Activated naive CD4-positive, alpha-beta T cell (primary cell): ENCODE results near the gene MMP20.

Experiments
- DNase-seq, 4 experiments: peaks; one replicate each; lab custom pipeline; 2025; lab: John Stamatoyannopoulos, UW

The MMP20 gene

DNA sequence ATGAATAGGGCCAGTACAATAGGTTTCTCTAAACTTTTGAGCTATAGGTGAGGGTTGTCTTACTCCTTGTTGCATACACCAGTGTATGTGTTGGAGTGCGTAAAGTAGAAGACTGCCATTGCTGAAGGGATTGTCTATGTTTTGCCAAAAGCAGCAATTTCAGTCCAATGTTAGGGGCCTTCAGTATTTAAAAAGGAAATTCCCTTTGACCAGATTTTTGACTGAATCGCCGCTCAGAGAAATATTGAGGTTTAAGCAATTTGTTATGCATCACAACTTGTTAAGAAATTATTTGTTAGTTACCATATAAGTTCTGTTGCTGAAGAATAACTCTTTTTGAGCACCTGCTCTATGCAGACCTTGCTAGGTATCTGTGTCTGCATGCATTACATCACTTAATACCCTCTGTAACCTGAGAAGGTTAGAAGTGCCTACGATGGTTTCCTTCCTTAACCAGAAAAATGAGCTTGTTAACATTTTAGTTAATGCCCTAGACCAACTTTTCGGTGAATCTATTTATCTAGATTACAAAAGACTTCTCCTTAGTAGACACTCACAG lies 33.9 kb downstream of the MMP20 start:
- no peak for DNase-seq

DNA sequence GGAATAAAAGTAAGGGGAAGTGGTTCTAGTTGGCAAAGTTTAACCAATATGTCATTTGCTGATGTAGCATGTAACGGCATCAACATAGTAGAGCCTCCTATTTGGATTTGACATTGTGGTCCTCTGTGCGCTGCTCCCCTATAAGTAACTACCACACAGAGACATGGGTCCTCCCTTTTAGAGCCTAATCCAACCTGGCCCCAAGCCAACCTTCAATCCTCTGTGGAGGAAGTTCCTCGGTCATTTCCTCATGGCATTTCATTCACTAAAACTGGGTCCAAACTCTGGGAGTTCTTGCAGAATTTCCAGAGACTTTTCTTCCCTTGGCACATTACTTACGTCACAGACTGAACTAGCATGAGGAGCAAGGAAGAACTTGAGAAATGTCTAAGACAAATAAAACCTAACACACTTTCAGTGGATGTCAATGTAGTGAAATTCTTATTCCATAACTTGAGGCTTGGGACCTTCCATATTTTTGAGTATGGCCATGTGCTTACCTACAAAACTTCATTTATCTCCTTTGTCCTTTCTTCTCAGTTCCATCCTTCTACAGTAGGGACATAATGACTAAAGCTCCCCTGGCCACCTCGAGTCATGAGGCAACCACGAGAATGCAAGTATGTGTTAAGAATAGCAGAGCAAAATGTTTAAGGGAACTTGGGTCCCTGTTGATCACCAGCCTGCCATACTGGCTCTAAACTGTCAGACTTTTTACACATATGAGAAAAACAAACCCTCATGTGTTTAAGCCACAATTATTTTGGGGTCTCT lies 34.7 kb downstream of the MMP20 start:
- no peak for DNase-seq

DNA sequence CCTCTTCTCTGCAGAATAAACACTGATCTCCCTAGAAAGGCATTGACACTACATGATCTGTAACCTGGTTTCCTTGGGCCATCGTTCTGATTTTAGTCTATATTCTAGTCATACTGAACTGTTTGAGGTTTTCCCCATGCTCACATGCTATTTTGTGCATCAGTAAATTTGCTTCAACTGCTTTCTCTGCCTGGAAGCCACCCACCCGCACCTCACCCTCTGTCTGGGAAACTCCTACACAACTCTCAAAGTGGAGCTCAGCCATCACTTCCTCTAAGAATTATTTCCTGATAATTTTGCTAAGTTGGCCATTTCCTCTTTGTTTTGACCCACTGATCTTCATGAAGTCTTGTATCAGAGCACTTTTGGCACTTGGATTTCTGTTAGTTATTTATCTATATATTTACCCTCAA lies 36.1 kb downstream of the MMP20 start:
- no peak for DNase-seq

DNA sequence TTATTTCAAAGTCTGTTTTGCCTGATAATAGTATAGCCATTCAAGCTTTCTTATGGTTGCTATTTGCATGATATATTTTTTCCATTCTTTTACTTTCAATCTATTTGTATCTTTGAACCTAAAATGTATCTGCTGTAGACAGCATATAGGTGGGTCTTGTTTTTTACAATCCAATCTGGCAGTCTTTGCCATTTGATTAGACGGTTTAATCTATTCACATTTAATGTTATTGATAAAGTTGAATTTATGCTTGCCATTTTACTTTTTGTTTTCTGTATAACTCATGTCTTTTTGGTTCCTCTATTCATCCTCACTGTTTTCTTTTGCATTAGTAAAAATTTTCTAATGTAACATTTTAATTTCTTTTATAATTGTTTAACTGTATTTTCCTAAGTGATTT lies 37.4 kb downstream of the MMP20 start:
- no peak for DNase-seq

DNA sequence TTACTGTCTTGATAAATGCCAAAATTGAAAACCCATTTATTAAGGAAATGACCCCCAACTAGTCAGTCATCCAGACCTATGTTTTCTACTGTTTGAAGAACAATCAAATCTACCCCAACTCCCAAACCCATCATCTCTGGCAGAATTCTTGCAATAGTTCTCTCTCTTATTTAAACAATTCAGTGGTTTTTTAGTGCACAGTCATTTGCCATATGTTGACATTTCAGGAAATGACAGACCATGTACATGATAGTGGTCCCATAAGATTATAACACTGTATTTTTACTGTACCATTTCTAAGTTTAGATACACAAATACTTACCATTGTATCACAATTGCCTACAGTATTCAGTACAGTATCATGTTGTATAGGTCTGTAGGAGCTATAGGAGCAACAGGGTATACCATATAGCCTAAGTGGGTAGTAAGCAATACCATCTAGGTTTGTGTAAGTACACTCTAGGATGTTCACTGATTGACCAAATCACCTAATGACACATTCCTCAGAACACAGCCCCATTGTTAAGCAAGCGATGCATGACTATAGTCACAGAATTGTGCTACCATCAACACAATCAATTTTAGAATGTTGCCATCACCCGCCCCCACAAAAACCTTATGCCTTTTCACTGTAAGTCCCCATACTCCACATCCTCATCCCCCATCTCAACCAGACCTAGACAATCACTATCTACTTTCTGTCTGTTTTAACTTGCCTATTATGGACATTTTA lies 41.8 kb downstream of the MMP20 start:
- no peak for DNase-seq

DNA sequence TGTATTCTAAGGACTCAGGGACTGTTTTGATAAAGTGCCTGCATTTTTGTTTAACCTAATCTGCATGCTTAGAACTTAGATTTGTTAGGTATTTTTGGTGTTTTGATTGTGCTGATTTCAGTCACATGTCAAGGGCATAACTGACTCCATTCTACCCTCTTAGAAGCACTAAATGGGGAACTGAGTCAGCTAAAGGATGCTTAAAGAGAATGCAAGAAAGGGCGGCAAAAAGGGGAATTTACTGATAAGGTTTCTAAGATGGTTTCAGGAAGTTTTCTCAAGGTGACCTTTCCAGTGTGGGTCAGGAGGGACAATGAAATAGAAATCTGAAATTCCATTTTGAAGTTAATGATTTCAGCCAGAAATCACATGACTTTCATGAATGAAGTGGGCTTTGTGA lies 43.0 kb downstream of the MMP20 start:
- DNase-seq = no peak

DNA sequence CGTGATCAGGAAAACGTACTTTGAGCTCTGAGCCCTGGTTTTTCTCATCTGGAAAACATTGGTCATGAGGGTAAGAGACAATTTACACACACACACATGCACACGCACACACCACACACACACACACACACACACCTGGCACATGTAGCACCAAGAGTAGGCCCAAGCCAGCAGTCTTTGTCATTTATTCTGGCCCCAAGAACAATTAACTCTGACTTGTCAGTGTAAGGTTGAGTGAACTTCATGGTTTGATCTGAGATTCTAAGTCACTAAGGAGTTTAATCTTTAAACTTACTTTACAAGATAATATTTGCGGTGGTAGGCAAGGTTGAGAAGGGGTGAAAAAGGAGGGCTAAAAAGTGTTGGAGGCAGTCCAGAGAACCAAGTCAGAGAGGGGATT lies 44.1 kb downstream of the MMP20 start:
- no peak for DNase-seq

DNA sequence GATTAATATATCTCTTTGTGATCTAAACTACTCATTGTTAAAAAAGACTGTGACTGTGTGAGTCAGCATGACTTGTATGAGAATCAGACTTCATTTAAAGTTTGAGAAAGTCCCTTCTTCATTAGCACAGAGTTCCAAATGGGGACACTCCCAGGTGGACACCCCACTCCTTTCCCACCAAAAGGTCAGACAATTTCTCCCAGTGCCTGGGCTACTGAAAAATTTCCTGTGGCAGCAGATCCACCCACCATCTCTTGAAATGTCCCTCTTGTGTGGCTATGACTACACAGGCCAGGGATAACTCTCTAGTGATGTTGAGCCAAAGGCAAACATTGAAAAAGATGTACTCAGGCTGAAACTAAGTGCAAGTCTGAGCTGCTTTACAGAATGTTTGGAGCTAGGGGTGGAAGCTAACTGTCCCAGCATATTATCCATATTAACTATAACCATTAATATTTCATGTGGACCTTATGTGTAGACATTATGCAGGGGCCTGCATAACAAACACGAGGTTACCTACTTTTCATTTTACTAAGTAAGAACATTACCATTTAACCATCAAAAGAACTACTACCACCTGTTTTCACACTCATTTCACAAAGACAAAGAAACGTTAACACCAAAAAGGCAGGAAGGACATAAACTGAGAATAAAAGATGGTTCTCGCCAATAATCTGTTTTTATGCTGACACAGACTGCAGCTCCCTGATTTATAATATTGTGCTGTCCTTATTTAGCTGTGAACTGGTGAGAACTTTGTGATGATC lies 44.8 kb downstream of the MMP20 start:
- no peak for DNase-seq

DNA sequence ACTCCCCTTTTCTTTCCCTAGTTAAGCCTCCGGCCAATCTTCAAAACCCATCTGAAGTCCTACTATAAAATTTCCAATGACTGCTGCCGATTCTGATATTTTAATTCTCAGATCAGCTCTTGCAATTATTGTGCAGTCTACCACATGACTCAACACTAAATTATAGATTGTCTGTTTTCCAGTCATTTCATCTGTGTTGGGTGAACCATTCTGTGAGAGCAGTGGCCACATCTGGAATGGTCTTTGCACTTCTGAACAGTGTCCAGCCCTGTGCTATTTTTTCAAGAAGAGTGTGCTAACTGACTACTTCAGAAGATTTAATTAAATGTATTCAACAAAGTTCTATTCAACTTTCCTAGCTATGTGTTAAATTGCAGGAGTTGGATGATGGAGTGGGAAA lies 47.4 kb downstream of the MMP20 start:
- DNase-seq = no peak

DNA sequence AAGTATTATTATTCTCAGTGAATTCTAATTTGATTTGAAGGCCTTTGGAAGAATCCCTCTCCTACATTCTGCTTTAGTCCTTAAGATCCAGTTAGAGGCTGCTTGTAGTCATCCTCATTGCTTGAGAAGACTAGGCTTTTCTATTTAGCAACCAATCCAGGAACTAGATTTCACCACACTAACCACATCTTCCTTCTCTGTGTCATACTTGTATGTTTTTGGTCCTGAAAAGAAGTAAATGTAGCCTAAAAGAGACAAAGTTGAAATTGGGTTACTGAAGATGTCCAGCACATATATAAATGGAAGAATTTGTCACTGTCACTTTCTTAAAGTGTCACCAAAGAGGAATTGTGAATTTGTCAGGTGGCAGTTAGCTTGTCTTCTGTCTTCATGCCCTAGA lies 48.0 kb downstream of the MMP20 start:
- no peak for DNase-seq

DNA sequence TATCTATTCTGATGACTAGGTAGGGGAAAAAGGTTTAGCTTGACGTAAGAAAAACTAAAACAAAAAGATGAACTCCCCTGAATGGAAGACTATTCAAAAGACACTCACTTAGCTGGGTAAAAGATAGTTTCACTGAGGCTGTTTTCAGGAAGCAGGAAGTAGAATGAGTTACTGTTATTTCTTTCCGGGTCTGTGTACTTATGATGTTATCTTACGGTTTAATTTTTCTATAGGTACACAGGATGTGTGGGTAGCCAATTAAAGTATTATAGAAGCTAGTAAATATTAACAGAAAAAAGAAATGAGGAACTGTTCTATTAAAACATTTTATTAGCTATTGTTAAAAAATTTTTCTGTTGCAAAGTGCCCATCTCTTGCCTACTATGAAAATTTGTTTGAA lies 48.8 kb downstream of the MMP20 start:
- DNase-seq = no peak

DNA sequence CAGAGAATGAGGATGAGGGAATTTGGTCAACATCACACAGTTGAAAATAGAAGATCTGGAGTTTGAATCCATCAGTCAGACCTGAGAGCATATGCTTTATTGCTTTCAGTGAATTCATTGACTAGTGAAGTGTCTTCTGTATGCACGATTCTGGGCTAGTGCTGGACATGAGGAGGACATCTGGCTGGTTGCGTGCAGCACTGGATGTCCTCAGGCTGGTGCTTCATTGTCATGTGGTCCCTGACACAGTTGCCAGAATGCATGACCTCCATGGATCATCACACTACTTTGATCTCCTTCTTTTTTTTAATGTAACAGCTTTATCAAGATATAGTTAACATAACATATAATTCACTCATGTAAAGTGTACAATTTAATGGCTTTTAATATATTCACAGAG lies 50.1 kb downstream of the MMP20 start:
- DNase-seq = no peak

DNA sequence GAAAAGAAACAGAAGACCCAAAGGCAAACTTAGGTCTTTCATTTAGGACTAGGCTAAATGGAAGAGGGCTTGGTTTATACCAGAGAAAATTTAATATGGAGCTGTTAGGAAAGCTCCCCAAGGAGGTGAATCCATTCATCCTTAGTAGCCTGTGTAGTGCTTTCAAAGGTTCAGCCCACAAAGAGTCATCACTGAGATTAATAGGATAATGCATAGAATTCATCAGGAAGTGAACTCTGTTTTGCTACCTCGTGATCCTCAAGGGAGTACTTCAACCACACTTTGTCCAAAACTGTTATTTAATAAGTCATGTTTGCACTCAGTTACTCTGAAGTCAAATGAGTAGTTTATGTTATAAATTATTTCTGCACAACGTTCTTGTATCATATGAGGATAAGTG lies 51.3 kb downstream of the MMP20 start:
- DNase-seq = no peak

DNA sequence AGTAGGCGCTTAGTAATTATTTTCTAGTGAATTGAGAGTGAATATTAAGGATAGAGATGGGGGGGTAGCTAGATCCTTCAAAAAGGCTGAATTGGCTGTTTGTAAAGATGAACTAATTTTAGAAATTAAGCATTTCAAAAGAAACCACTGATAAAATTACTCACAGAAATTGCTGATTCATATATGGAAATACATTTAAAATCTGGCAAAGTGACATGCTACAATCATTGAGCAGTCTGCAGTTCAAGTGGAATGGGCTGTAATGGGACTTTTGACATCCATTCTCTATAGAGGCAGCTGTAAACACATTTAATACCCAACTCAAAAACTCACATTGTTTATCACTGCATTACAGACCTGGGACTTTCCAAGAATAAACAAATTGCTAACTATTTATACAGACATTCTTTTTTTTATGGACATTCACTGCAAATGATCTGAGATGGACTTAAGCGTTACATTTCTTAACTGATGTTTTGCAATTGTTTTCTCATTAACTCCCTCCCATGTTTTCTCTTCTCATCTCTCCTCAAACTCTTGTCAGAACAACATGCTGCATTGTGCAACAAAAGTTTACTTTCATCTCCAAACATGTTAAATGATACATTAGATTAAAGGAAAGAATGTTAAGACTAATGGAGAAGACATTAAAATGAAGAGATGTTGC lies 52.4 kb downstream of the MMP20 start:
- no peak for DNase-seq

DNA sequence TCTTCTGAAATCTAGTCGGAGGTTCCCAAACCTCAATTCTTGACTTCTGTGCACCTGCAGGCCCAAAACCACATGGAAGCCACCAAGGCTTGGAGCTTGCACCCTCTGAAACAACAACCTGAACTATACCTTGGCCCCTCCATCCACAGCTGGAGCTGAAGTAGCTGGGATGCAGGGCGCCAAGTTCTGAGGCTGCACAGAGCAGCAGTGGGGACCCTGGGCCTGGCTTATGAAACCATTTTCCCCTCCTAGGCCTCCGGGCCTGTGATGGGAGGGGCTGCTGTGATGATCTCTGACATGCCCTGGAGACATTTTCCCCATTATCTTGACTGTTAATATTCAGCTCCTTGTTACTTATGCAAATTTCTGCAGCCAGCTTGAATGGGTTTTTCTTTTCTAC lies 56.3 kb downstream of the MMP20 start:
- no peak for DNase-seq

DNA sequence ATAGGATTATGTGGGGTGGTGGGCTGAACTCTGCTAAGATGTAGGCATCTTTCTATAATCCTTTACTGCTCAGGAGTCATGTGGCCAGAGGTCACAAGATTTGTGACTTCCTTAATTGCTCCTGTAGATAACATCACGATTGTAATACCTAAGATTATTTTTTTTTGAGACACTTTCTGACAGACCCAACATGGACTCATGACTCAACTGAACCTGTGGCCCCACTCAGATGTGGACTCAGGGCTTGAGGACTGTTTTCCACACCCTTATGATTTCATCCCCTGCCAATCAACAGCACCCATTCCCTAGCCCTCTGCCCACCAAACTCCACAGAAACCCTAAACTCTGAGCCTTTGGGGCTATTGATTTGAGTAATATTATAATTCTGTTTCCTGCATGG lies 59.0 kb downstream of the MMP20 start:
- no peak for DNase-seq

DNA sequence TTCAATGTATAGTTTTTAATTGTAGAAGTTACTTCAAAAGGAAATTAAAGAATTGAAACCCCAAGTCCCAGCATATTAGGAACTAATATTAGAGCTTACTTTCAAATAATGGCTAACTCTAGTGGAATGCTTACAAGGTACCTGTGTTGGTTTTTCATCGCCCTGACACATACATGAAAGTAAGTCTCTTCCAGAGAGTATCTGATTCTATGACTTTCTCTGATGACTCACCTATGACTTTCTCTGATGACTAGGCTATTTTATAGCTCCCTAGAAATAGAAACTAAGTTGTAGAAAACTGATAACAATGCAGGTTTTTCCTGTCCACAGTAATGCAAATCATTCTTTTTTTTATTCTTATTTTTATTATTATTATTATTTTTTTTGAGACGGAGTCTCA lies 61.0 kb downstream of the MMP20 start:
- DNase-seq = no peak

DNA sequence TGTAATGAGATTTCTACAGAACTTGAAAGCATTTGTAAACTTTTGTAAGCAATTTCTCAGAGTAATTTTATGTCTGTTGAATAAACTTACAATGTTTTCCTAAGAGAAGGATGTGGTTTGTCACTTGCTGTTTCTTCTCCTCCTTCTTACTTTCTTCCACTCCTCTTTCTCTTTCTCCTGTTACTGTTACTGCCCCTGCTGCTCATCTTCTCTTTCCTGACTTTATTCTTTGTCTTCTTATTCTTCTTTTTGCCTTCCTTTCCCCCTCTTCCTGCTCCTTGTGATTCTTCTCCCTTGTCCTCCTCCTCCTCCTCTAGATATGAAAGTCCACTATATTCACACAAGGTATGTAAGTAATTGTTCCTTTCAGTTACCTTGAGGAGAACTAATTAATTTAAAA lies 63.5 kb downstream of the MMP20 start:
- no peak for DNase-seq

DNA sequence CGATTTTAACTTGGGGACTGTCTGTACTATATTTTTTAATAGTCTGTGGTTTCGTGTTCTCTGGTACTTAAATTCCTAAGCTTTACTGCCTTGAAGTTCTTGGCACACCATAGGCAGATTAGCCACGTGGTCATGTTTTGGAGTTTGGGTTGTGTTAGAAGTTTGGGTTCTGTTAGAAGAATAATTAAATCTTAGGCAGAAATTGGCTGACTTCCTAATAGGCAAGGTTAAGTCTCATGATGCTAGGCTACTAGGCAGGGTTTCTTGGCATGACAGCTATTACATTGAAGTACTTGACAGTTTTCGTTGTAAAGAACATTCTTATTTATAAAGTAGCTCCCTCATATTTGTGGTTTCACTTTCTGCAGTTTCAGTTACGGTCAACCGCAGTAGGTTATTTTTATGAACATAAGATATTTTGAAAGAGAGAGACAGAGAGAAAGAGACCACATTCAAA lies 64.5 kb downstream of the MMP20 start:
- DNase-seq = no peak

DNA sequence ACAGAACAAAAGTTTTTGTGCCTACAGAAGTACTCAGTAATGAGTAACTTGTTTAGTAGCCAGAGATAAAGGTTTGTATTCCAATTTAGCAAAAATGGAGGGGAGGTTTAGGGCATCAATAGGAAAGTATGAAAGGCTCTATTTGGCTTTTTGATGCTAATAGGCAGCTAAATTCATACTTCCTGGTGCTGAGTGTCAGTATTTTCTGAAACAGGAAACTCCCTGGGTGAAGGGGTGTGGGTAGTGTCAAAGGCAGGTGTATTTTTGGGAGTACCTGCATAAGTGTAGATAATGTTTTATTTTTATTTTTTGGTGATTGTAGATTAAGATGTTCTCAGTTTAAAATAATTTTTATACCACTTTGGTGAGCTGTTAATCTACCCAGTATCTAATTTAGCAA lies 65.3 kb downstream of the MMP20 start:
- DNase-seq = no peak

DNA sequence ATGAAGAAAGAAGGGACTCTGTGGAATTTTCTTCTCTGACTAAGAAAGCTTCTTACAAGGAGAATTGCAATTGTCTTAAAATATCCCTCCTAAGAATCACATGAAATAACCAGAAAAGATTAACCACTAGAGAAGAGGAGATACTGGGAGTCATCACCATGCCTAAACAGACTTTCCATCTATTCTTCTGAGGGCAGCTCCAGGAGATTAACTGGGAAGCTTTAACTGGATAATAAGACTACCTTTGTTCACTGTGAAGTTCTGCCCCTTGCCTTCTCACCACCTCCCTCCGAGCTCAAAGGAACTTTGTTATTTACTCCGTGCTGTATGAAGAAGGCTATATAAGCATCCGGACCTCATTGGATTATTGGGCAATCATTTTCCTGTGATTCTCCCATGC lies 70.0 kb downstream of the MMP20 start:
- DNase-seq = no peak

DNA sequence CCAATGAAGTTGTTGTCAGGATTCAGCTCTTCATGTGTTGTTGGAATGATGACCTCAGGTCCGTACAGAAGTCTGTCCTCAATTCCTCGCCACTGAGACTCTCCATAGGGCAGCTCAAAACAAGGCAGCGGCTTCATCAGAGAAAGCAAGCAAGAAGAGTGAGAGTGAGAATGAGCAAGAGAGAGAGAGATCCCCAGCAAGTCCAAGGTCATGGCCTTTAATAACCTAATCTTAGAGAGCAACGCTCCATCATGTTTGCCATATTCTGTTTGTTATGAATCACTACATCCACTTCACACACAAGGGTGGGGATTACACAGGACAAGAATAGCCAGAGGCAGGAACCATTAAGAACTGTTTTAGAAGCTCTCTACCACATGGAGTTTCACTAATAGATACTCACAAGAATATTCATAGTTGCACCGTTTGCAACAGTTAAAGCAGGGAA lies 71.3 kb downstream of the MMP20 start:
- DNase-seq = no peak
